Osteoblast (primary cell): ENCODE measurements around the gene DCTN2. TPM values are rescaled to one million over a fixed set of nuclear protein-coding genes. Genes with fewer than 3 reads are reported as not detected.
A peak's percentile ranks its signal among the peaks of the same experiment; 100 is the strongest.

Experiments
- DNase-seq: peaks from one replicate; pipeline ENCODE4 v3.0.0; 2011; ENCODE audit warnings: low spot score, mixed read lengths; ENCODE audit not compliant: insufficient read length; ENCODE audit errors: missing footprints
- H2AFZ ChIP-seq: 2 replicates; pipeline ENCODE4 v1.6.0; 2011; ENCODE audit warnings: mild to moderate bottlenecking, low read length
- H3K27ac ChIP-seq: 2 replicates; pipeline ENCODE4 v1.5.1; 2011; ENCODE audit warnings: mild to moderate bottlenecking, low read depth, low read length, moderate library complexity
- H3K27me3 ChIP-seq: 2 replicates; pipeline ENCODE4 v1.6.0; 2012; ENCODE audit warnings: mild to moderate bottlenecking, control low read depth, inconsistent platforms, low read length, moderate library complexity; ENCODE audit not compliant: insufficient read depth
- H3K36me3 ChIP-seq: 2 replicates; pipeline ENCODE4 v1.5.1; 2011; ENCODE audit warnings: mild to moderate bottlenecking, low read length, control low read depth, moderate library complexity; ENCODE audit not compliant: insufficient read depth
- H3K4me1 ChIP-seq: 2 replicates; pipeline ENCODE4 v1.5.1; 2011; ENCODE audit warnings: mild to moderate bottlenecking, low read length, control low read depth, moderate library complexity; ENCODE audit not compliant: insufficient read depth
- H3K4me2 ChIP-seq: 2 replicates; pipeline ENCODE4 v1.6.0; 2011; ENCODE audit warnings: mild to moderate bottlenecking, low read length; ENCODE audit not compliant: insufficient read depth
- H3K4me3 ChIP-seq: fragments of 200-600 bp; sonication (generic); 3 replicates; pipeline ENCODE4 v1.5.1; 2012; ENCODE audit warnings: mild to moderate bottlenecking, low read length, inconsistent platforms; ENCODE audit not compliant: insufficient read depth
- H3K79me2 ChIP-seq: 2 replicates; pipeline ENCODE4 v1.6.0; 2012; ENCODE audit warnings: mild to moderate bottlenecking, low read length, control low read depth, inconsistent platforms; ENCODE audit not compliant: insufficient read depth
- H3K9me3 ChIP-seq: 2 replicates; pipeline ENCODE4 v1.5.1; 2011; ENCODE audit warnings: low read depth, low read length, control low read depth
- H4K20me1 ChIP-seq: 2 replicates; pipeline ENCODE4 v1.6.0; 2012; ENCODE audit warnings: mild to moderate bottlenecking, low read length, control low read depth; ENCODE audit not compliant: insufficient read depth
- CTCF ChIP-seq: IDR thresholded peaks from 2 replicates; pipeline ENCODE4 v1.5.1; 2011; ENCODE audit warnings: mild to moderate bottlenecking, low read depth, low read length, moderate library complexity; ENCODE audit errors: extremely low read depth
- total RNA-seq: library from RNA; depleted of rRNA; stranded (reverse); fragments of >200 nt; gene quantifications from 2 replicates; pipeline ENCODE4 v1.2.3, GENCODE V29; 2012

DCTN2 gene
- total RNA-seq, 1 donor = 123 TPM

GRCh38 chr12:57489157-57489641 is 57.8 kb downstream of the DCTN2 start:
- Histone ChIP-seq H3K9me3 (no peaks in the 10 kb centered on the region), H3K4me2 (peak overlapping the region; percentile 87), H3K4me1 (peaks cover 9% of the 10 kb centered on the region), H3K36me3 (peaks cover 34% of the 10 kb centered on the region), H3K4me3 (peak overlapping the region; percentile 94), H2AFZ (no peak overlapping the region), H3K27me3 (no peaks in the 10 kb centered on the region), H4K20me1 (peaks cover 12% of the 10 kb centered on the region), H3K27ac (peak overlapping the region; percentile 1), H3K79me2 (peaks cover 42% of the 10 kb centered on the region)
- DNase-seq = no peak
- no peak for TF ChIP-seq CTCF

GRCh38 chr12:57488402-57489156 is 58.4 kb downstream of the DCTN2 start:
- Histone ChIP-seq H3K4me1 (peaks cover 9% of the 10 kb centered on the region), H4K20me1 (peaks cover 12% of the 10 kb centered on the region), H3K9me3 (no peaks in the 10 kb centered on the region), H3K27ac (peak overlapping the region; percentile 81), H2AFZ (peak overlapping the region; percentile 90), H3K4me3 (peak overlapping the region; percentile 94), H3K79me2 (peaks cover 42% of the 10 kb centered on the region), H3K36me3 (peaks cover 34% of the 10 kb centered on the region), H3K27me3 (no peaks in the 10 kb centered on the region), H3K4me2 (peak overlapping the region; percentile 87)
- no peak for TF ChIP-seq CTCF
- DNase-seq = no peak

GRCh38 chr12:57487597-57488401 is 59.2 kb downstream of the DCTN2 start, which contains the start of gene MARS1:
Gene MARS1 (plus strand): TSS chr12:57488068. CDS start chr12:57488091, 23 bp downstream.
- no peak for TF ChIP-seq CTCF
- no peaks in the 10 kb centered on the region for H3K27me3 ChIP-seq

More at GRCh38 chr12:57487597-57488401, 59.2 kb downstream of the DCTN2 start, which contains the start of gene MARS1:
- Histone ChIP-seq H3K4me1 (peaks cover 9% of the 10 kb centered on the region), H4K20me1 (peaks cover 10% of the 10 kb centered on the region), H3K4me2 (peak within 1 kb of the TSS; percentile 87), H3K79me2 (peaks cover 39% of the 10 kb centered on the region), H3K27ac (peak within 1 kb of the TSS; percentile 81), H3K4me3 (peak within 1 kb of the TSS; percentile 94), H2AFZ (peak within 1 kb of the TSS; percentile 90), H3K36me3 (peaks cover 32% of the 10 kb centered on the region), H3K9me3 (no peaks in the 10 kb centered on the region)
- peak; percentile 98 for DNase-seq
